T-helper 2 cell (primary cell): ENCODE results near the gene LAMTOR1.
"Not testable (repeated sequence)": the region's sequence is repeated elsewhere in the genome, so short reads cannot be mapped to it uniquely, and the experiment has no call there.

Experiments
- DNase-seq, 5 experiments: peaks; one replicate each; pipeline versions ENCODE4 v3.0.0 to v3.0.0-alpha.2; 2012 to 2022
- total RNA-seq, 2 donors: gene quantifications; one replicate each; lab custom pipeline; 2026; lab: John Stamatoyannopoulos, UW

LAMTOR1 gene
- 13.7 to 26.6 reads per million in 2 donors for total RNA-seq

GRCh38 chr11:72102946-72103753 is at the start of gene LAMTOR1:
TSS of gene LAMTOR1 (minus strand) at chr11:72103297. CDS start at chr11:72103224, 73 bp downstream.
- DNase-seq: peak; percentile 89 to 99 (median 96)

- no peak for DNase-seq
These were observed 47.8 kb upstream of the LAMTOR1 start for GRCh38 chr11:72150882-72151281.

- DNase-seq: no peak
These were observed 43.5 kb upstream of the LAMTOR1 start for GRCh38 chr11:72146625-72147024.

- DNase-seq: no peak
These were observed 41.9 kb upstream of the LAMTOR1 start for GRCh38 chr11:72144807-72145565.

GRCh38 chr11:72142543-72142942 is 39.4 kb upstream of the LAMTOR1 start:
- not testable (repeated sequence) for DNase-seq

- DNase-seq: not testable (repeated sequence)
These were observed 39.0 kb upstream of the LAMTOR1 start for GRCh38 chr11:72142086-72142485.

- peak in 1 of 5 experiments; percentile 84 for DNase-seq
These were observed 38.0 kb upstream of the LAMTOR1 start for GRCh38 chr11:72141066-72141465.

- no peak for DNase-seq
These were observed 37.6 kb upstream of the LAMTOR1 start for GRCh38 chr11:72140661-72141060.

GRCh38 chr11:72139500-72139899 is 36.4 kb upstream of the LAMTOR1 start:
- no peak for DNase-seq

- no peak for DNase-seq
These were observed 35.8 kb upstream of the LAMTOR1 start for GRCh38 chr11:72138821-72139390.

- peak in 1 of 5 experiments; percentile 20 for DNase-seq
These were observed 33.7 kb upstream of the LAMTOR1 start for GRCh38 chr11:72136684-72137262.

- no peak for DNase-seq
These were observed 33.0 kb upstream of the LAMTOR1 start for GRCh38 chr11:72135891-72136683.

GRCh38 chr11:72135473-72135872 is 32.4 kb upstream of the LAMTOR1 start, which contains the start of gene FOLR3:
TSS of gene FOLR3 (plus strand) at chr11:72135725. CDS start at chr11:72135953, 228 bp downstream.
- not testable (repeated sequence) for DNase-seq

GRCh38 chr11:72132646-72133045 is 29.5 kb upstream of the LAMTOR1 start:
- no peak for DNase-seq

- DNase-seq: no peak
These were observed 26.3 kb upstream of the LAMTOR1 start for GRCh38 chr11:72129381-72129780.

- DNase-seq: no peak
These were observed 24.8 kb upstream of the LAMTOR1 start for GRCh38 chr11:72127923-72128322.

- no peak for DNase-seq
These were observed 22.9 kb upstream of the LAMTOR1 start for GRCh38 chr11:72125956-72126355.

GRCh38 chr11:72124046-72124445 is 20.9 kb upstream of the LAMTOR1 start:
- no peak for DNase-seq

GRCh38 chr11:72123117-72123653 is 20.1 kb upstream of the LAMTOR1 start:
- no peak for DNase-seq

GRCh38 chr11:72122607-72123006 is 19.5 kb upstream of the LAMTOR1 start:
- DNase-seq: no peak

GRCh38 chr11:72120930-72121329 is 17.8 kb upstream of the LAMTOR1 start:
- no peak for DNase-seq

GRCh38 chr11:72119198-72119597 is 16.1 kb upstream of the LAMTOR1 start:
- DNase-seq: no peak
